Mucosa of stomach (tissue), 1 donor: Measurements from ENCODE around the gene TRRAP.

Experiments used
- H3K27me3 ChIP-seq: one replicate; pipeline ENCODE4 v1.7.0; 2013; ENCODE audit warnings: mild to moderate bottlenecking, low read length; ENCODE audit not compliant: control insufficient read depth, insufficient read depth
- H3K36me3 ChIP-seq: one replicate; pipeline ENCODE4 v1.7.0; 2013; ENCODE audit warnings: low read length; ENCODE audit not compliant: control insufficient read depth, insufficient read depth
- H3K4me1 ChIP-seq: one replicate; pipeline ENCODE4 v1.7.0; 2013; ENCODE audit warnings: mild to moderate bottlenecking, low read length; ENCODE audit not compliant: control insufficient read depth, insufficient read depth
- H3K4me3 ChIP-seq: one replicate; pipeline ENCODE4 v1.7.0; 2013; ENCODE audit warnings: low read length
- H3K9ac ChIP-seq: one replicate; pipeline ENCODE4 v1.7.0; 2013; ENCODE audit warnings: mild to moderate bottlenecking, low read length, moderate library complexity
- H3K9me3 ChIP-seq: one replicate; pipeline ENCODE4 v1.7.0; 2013; ENCODE audit warnings: mild to moderate bottlenecking, low read length, moderate library complexity; ENCODE audit not compliant: control insufficient read depth
- donor health status: Pancreatic carcinoma.

The TRRAP gene

GRCh38 chr7:98911916-98912315 lies 33.6 kb downstream of the TRRAP start:
- no peaks in the 10 kb centered on the region for H3K27me3 ChIP-seq
- H3K4me3 ChIP-seq: no peak overlapping the region
- no peaks in the 10 kb centered on the region for H3K4me1 ChIP-seq
- H3K9ac ChIP-seq: no peak overlapping the region
- no peaks in the 10 kb centered on the region for H3K36me3 ChIP-seq
- H3K9me3 ChIP-seq: no peaks in the 10 kb centered on the region

DNA sequence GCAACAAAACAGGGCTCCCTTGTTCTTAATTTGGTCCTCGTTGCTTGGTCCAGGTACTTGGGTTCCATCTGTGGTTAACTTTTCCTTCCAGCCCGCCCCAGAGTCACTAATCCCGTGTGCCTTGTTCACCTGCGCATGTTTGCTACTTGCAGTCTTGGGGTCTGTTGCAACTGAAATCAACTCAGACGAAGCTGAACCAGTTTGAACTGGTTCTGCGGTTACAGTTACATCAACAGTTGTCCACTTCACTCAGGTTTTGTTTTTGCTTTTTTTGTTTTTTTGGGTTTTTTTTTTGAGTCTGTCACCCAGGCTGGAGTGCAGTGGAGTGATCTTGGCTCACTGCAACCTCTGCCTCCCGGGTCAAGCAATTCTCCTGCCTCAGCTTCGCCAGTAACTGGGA lies 34.7 kb downstream of the TRRAP start:
- no peaks in the 10 kb centered on the region for H3K9me3 ChIP-seq
- no peaks in the 10 kb centered on the region for H3K36me3 ChIP-seq
- H3K4me3 ChIP-seq: no peak overlapping the region
- H3K4me1 ChIP-seq: no peaks in the 10 kb centered on the region
- H3K9ac ChIP-seq: no peak overlapping the region
- H3K27me3 ChIP-seq: no peaks in the 10 kb centered on the region

- Histone ChIP-seq H3K36me3 (no peaks in the 10 kb centered on the region), H3K4me3 (no peak overlapping the region), H3K9ac (no peak overlapping the region), H3K27me3 (no peaks in the 10 kb centered on the region), H3K9me3 (no peaks in the 10 kb centered on the region), H3K4me1 (no peaks in the 10 kb centered on the region)
Observed at GRCh38 chr7:98913612-98914011, 35.3 kb downstream of the TRRAP start.

GRCh38 chr7:98917331-98917730 lies 39.0 kb downstream of the TRRAP start:
- Histone ChIP-seq H3K4me1 (peaks cover 2% of the 10 kb centered on the region), H3K36me3 (peaks cover 10% of the 10 kb centered on the region), H3K27me3 (no peaks in the 10 kb centered on the region), H3K9me3 (no peaks in the 10 kb centered on the region), H3K9ac (no peak overlapping the region), H3K4me3 (no peak overlapping the region)

DNA sequence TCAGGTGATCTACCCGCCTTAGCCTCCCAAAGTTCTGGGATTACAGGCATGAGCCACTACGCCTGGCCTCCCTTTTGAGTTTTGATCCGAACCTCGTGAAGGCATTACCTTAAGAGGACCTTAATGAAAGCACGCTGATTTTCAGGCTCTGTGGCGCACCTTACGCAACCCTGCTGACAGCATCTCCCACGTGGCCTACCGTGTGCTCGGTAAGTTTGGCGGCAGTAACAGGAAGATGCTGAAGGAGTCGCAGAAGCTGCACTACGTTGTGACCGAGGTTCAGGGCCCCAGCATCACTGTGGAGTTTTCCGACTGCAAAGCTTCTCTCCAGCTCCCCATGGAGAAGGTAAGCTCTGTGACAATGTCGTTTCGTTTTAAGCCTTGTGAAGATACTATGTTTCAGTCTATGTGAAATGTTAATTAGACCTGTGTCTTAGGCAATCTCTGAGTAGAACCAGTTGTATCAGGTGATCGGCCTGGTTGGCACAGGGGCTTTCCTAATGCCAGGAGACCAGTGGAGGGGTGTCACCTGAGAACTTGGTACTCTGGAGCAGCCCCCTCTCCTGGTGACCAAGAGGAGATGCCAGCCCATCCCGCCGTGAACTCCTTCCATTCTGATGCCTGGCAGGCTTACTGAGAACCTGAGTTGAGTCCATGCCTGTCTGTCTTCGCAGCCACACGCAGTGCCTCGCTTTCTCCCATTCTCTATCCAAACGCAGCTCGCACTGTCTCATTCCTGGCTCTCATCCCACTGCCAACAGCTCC lies 43.5 kb downstream of the TRRAP start:
- H3K27me3 ChIP-seq: no peaks in the 10 kb centered on the region
- H3K9ac ChIP-seq: no peak overlapping the region
- H3K9me3 ChIP-seq: no peaks in the 10 kb centered on the region
- H3K4me1 ChIP-seq: peaks cover 10% of the 10 kb centered on the region
- no peak overlapping the region for H3K4me3 ChIP-seq
- peaks cover 21% of the 10 kb centered on the region for H3K36me3 ChIP-seq

DNA sequence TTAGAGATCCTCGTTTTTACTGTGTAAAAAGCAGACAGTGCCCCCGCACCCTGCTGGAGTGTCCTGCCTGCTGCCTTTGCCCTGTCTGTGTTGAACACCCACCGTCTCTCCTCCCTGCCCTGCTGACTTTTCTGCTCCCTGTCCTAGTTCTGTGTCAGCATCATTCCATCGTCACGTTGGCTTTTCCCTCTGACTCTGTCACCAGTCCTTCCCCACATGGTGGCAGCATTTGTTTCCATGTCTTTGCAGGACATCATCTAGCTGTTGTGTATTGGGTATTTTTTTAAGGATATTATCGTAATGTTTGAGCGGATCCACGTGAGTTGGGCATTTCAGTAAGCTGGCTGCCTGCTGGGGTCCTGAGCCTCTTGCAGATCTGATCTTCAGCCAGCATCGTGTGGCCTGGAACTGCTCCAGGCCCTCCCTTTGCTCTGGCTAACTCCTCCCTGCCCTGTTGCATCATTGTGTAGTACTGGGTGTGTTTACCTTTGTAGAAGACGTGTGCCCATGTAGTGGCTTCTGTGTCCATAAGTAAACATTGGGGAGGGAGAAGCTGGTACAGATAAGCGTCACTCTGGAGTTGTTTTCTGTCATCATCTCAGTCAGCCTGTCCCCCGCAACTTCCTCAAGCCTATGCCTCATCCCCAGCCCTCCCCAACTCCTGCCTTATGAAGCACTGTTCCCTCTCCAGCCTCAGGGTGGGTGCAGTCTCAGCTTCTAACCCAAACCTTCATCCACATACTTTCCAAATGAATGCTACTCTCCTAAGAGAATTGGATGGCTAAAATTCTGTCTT lies 44.3 kb downstream of the TRRAP start:
- peaks cover 21% of the 10 kb centered on the region for H3K36me3 ChIP-seq
- H3K9me3 ChIP-seq: no peaks in the 10 kb centered on the region
- no peak overlapping the region for H3K9ac ChIP-seq
- H3K4me3 ChIP-seq: no peak overlapping the region
- peaks cover 10% of the 10 kb centered on the region for H3K4me1 ChIP-seq
- no peaks in the 10 kb centered on the region for H3K27me3 ChIP-seq

- Histone ChIP-seq H3K27me3 (no peaks in the 10 kb centered on the region), H3K4me3 (no peak overlapping the region), H3K9me3 (no peaks in the 10 kb centered on the region), H3K36me3 (peaks cover 21% of the 10 kb centered on the region), H3K9ac (no peak overlapping the region), H3K4me1 (peaks cover 10% of the 10 kb centered on the region)
Observed at GRCh38 chr7:98923512-98923911, 45.2 kb downstream of the TRRAP start.

DNA sequence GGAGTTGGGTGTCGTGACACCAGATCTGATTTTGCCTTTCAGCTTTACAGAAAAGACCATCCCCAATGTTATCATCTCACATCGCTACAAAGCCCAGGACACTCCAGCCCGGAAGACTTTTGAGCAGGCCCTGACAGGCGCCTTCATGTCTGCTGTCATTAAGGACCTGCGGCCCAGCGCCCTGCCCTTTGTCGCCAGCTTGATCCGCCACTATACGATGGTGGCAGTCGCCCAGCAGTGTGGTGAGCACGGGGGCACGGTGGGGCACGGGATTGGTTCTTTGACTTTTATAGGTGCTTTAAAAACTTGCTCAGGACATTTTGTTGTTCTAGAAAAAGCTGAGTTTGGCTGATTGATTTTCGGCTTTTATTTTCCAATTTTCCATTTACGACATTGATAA lies 48.8 kb downstream of the TRRAP start:
- Histone ChIP-seq H3K36me3 (peaks cover 13% of the 10 kb centered on the region), H3K4me3 (no peak overlapping the region), H3K9me3 (no peaks in the 10 kb centered on the region), H3K9ac (no peak overlapping the region), H3K27me3 (no peaks in the 10 kb centered on the region), H3K4me1 (peaks cover 10% of the 10 kb centered on the region)

DNA sequence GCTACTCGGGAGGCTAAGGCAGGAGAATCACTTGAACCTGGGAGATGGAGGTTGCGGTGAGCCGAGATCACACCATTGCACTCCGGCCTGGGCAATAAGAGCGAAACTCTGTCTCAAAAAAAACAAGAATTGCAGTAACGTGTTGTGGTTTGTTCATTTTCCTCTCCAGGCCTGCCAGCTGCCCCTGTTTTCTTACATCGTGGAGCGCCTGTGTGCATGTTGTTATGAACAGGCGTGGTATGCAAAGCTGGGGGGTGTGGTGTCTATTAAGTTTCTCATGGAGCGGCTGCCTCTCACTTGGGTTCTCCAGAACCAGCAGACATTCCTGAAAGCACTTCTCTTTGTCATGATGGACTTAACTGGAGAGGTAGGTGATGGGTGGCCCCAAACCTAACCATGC lies 52.1 kb downstream of the TRRAP start:
- H3K4me3 ChIP-seq: no peak overlapping the region
- H3K9ac ChIP-seq: no peak overlapping the region
- peaks cover 13% of the 10 kb centered on the region for H3K36me3 ChIP-seq
- H3K4me1 ChIP-seq: no peaks in the 10 kb centered on the region
- no peaks in the 10 kb centered on the region for H3K27me3 ChIP-seq
- H3K9me3 ChIP-seq: no peaks in the 10 kb centered on the region

GRCh38 chr7:98930921-98931320 lies 52.6 kb downstream of the TRRAP start:
- Histone ChIP-seq H3K9me3 (no peaks in the 10 kb centered on the region), H3K4me1 (no peaks in the 10 kb centered on the region), H3K27me3 (no peaks in the 10 kb centered on the region), H3K4me3 (no peak overlapping the region), H3K9ac (no peak overlapping the region), H3K36me3 (peaks cover 11% of the 10 kb centered on the region)

GRCh38 chr7:98933321-98933720 lies 55.0 kb downstream of the TRRAP start:
- peaks cover 11% of the 10 kb centered on the region for H3K36me3 ChIP-seq
- H3K4me3 ChIP-seq: no peak overlapping the region
- no peaks in the 10 kb centered on the region for H3K4me1 ChIP-seq
- H3K27me3 ChIP-seq: no peaks in the 10 kb centered on the region
- H3K9ac ChIP-seq: no peak overlapping the region
- no peaks in the 10 kb centered on the region for H3K9me3 ChIP-seq

DNA sequence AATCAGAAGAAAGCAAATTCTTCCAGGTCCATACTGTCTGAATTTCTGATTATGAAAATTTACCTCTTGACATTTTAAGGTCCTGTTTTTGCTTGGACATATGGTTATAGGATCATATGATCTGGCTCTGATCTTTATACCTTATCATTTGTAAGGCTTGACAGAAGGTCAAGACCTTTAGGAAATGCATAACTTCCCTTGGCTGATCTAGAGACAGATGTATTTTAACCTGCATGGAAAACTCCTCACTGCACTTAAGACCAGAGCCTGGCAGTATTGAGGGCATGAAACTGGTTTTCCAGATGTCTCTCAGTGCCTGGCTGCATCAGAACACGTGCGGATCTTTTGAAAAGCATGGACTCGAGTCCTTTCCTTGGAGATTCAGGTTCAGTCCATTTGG lies 55.9 kb downstream of the TRRAP start:
- H3K27me3 ChIP-seq: no peaks in the 10 kb centered on the region
- no peak overlapping the region for H3K4me3 ChIP-seq
- H3K9ac ChIP-seq: no peak overlapping the region
- H3K9me3 ChIP-seq: no peaks in the 10 kb centered on the region
- peaks cover 17% of the 10 kb centered on the region for H3K36me3 ChIP-seq
- H3K4me1 ChIP-seq: no peaks in the 10 kb centered on the region
